Osteoblast (primary cell): ENCODE data around the gene KLHL29. TPM values are rescaled to one million over a fixed set of nuclear protein-coding genes. Genes with fewer than 3 reads are reported as not detected.

Experiments used
- DNase-seq: peaks from one replicate; pipeline ENCODE4 v3.0.0; 2011; ENCODE audit warnings: low spot score, mixed read lengths; ENCODE audit not compliant: insufficient read length; ENCODE audit errors: missing footprints
- H2AFZ ChIP-seq: 2 replicates; pipeline ENCODE4 v1.6.0; 2011; ENCODE audit warnings: mild to moderate bottlenecking, low read length
- H3K27ac ChIP-seq: 2 replicates; pipeline ENCODE4 v1.5.1; 2011; ENCODE audit warnings: mild to moderate bottlenecking, low read depth, low read length, moderate library complexity
- H3K27me3 ChIP-seq: 2 replicates; pipeline ENCODE4 v1.6.0; 2012; ENCODE audit warnings: mild to moderate bottlenecking, control low read depth, inconsistent platforms, low read length, moderate library complexity; ENCODE audit not compliant: insufficient read depth
- H3K36me3 ChIP-seq: 2 replicates; pipeline ENCODE4 v1.5.1; 2011; ENCODE audit warnings: mild to moderate bottlenecking, low read length, control low read depth, moderate library complexity; ENCODE audit not compliant: insufficient read depth
- H3K4me1 ChIP-seq: 2 replicates; pipeline ENCODE4 v1.5.1; 2011; ENCODE audit warnings: mild to moderate bottlenecking, low read length, control low read depth, moderate library complexity; ENCODE audit not compliant: insufficient read depth
- H3K4me2 ChIP-seq: 2 replicates; pipeline ENCODE4 v1.6.0; 2011; ENCODE audit warnings: mild to moderate bottlenecking, low read length; ENCODE audit not compliant: insufficient read depth
- H3K4me3 ChIP-seq: fragments of 200-600 bp; sonication (generic); 3 replicates; pipeline ENCODE4 v1.5.1; 2012; ENCODE audit warnings: mild to moderate bottlenecking, low read length, inconsistent platforms; ENCODE audit not compliant: insufficient read depth
- H3K79me2 ChIP-seq: 2 replicates; pipeline ENCODE4 v1.6.0; 2012; ENCODE audit warnings: mild to moderate bottlenecking, low read length, control low read depth, inconsistent platforms; ENCODE audit not compliant: insufficient read depth
- H3K9me3 ChIP-seq: 2 replicates; pipeline ENCODE4 v1.5.1; 2011; ENCODE audit warnings: low read depth, low read length, control low read depth
- H4K20me1 ChIP-seq: 2 replicates; pipeline ENCODE4 v1.6.0; 2012; ENCODE audit warnings: mild to moderate bottlenecking, low read length, control low read depth; ENCODE audit not compliant: insufficient read depth
- total RNA-seq: library from RNA; depleted of rRNA; stranded (reverse); fragments of >200 nt; gene quantifications from 2 replicates; pipeline ENCODE4 v1.2.3, GENCODE V29; 2012
- TF ChIP-seq, protein P1 (sequence below): IDR thresholded peaks from 2 replicates; pipeline ENCODE4 v1.5.1; 2011; ENCODE audit warnings: mild to moderate bottlenecking, low read depth, low read length, moderate library complexity; ENCODE audit errors: extremely low read depth

KLHL29 gene
- total RNA-seq, 1 donor: 3.3 TPM

DNA sequence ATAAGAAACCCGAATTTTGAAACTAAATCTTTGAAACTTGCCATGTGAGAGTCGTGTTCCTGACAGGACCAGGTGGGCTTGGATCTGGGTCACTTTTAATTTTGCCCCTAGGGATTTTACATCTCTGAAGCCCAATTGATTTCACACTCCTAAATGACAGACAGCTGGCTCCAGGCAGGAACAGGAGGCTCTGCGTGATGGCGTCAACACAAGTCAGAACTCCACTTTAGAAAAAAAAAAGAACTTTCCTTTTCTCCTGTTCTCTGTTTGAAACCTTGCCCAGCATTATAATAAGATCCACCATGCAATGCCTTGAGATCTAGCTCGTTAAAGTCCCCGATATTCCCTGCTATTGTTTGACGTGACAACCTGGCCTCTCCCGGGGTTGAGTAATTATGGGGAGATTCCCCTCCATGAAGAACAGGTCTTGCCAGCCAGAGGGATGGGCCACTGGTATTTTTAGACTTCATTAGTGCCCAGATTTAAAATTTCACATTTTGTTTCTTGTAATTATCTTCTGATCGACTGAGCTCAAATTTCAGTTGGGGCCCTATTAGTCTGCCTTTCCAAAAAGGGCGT lies 260.3 kb downstream of the KLHL29 start:
- H3K4me1 ChIP-seq: peaks cover 4% of the 10 kb centered on the region
- H4K20me1 ChIP-seq: no peaks in the 10 kb centered on the region
- DNase-seq: no peak
- H3K4me2 ChIP-seq: no peak overlapping the region
- no peak overlapping the region for H3K27ac ChIP-seq
- H3K36me3 ChIP-seq: no peaks in the 10 kb centered on the region
- no peaks in the 10 kb centered on the region for H3K79me2 ChIP-seq
- no peaks in the 10 kb centered on the region for H3K27me3 ChIP-seq
- H3K9me3 ChIP-seq: no peaks in the 10 kb centered on the region
- TF ChIP-seq, protein P1, sequence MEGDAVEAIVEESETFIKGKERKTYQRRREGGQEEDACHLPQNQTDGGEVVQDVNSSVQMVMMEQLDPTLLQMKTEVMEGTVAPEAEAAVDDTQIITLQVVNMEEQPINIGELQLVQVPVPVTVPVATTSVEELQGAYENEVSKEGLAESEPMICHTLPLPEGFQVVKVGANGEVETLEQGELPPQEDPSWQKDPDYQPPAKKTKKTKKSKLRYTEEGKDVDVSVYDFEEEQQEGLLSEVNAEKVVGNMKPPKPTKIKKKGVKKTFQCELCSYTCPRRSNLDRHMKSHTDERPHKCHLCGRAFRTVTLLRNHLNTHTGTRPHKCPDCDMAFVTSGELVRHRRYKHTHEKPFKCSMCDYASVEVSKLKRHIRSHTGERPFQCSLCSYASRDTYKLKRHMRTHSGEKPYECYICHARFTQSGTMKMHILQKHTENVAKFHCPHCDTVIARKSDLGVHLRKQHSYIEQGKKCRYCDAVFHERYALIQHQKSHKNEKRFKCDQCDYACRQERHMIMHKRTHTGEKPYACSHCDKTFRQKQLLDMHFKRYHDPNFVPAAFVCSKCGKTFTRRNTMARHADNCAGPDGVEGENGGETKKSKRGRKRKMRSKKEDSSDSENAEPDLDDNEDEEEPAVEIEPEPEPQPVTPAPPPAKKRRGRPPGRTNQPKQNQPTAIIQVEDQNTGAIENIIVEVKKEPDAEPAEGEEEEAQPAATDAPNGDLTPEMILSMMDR: no peak
- H3K4me3 ChIP-seq: no peak overlapping the region
- H2AFZ ChIP-seq: no peak overlapping the region

GRCh38 chr2:23647563-23647962 lies 262.6 kb downstream of the KLHL29 start:
- H4K20me1 ChIP-seq: no peaks in the 10 kb centered on the region
- H3K27ac ChIP-seq: no peak overlapping the region
- no peak overlapping the region for H3K4me2 ChIP-seq
- H3K79me2 ChIP-seq: no peaks in the 10 kb centered on the region
- no peaks in the 10 kb centered on the region for H3K9me3 ChIP-seq
- H3K36me3 ChIP-seq: no peaks in the 10 kb centered on the region
- H3K4me1 ChIP-seq: peaks cover 17% of the 10 kb centered on the region
- TF ChIP-seq, protein P1: no peak
- H2AFZ ChIP-seq: no peak overlapping the region
- no peak for DNase-seq
- no peaks in the 10 kb centered on the region for H3K27me3 ChIP-seq
- no peak overlapping the region for H3K4me3 ChIP-seq

DNA sequence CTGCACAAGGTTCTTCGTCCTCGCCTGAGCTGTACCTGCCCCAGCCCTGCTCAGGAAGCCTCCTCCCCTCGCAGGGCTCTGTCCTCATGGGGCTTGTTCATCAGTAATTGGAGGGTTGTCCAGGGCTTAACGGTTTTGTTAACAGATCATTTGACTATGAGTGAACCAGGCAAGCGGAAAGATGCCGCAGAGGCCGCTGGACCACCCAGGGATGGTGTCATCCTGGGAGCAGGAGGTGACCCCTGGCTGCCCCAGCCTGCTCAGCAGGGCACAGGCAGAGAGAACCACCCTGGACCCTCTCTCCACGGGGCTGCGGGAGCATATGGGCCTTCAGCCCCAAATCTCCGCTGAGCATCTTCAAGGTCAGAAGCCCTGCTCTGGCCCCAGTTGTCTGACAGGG lies 264.3 kb downstream of the KLHL29 start:
- Histone ChIP-seq H3K79me2 (no peaks in the 10 kb centered on the region), H2AFZ (no peak overlapping the region), H3K4me1 (peaks cover 17% of the 10 kb centered on the region), H3K4me2 (no peak overlapping the region), H3K36me3 (no peaks in the 10 kb centered on the region), H4K20me1 (no peaks in the 10 kb centered on the region), H3K4me3 (no peak overlapping the region), H3K9me3 (no peaks in the 10 kb centered on the region), H3K27me3 (no peaks in the 10 kb centered on the region), H3K27ac (no peak overlapping the region)
- DNase-seq: no peak
- TF ChIP-seq, protein P1: no peak

GRCh38 chr2:23649819-23650218 lies 264.8 kb downstream of the KLHL29 start:
- H3K79me2 ChIP-seq: no peaks in the 10 kb centered on the region
- no peaks in the 10 kb centered on the region for H3K9me3 ChIP-seq
- H3K4me3 ChIP-seq: no peak overlapping the region
- H4K20me1 ChIP-seq: no peaks in the 10 kb centered on the region
- no peak overlapping the region for H2AFZ ChIP-seq
- DNase-seq: no peak
- no peaks in the 10 kb centered on the region for H3K36me3 ChIP-seq
- peaks cover 17% of the 10 kb centered on the region for H3K4me1 ChIP-seq
- no peaks in the 10 kb centered on the region for H3K27me3 ChIP-seq
- TF ChIP-seq, protein P1: no peak
- no peak overlapping the region for H3K27ac ChIP-seq
- H3K4me2 ChIP-seq: no peak overlapping the region
